ENCODE data around the gene ETHE1. TPM values are rescaled to one million over a fixed set of nuclear protein-coding genes. Genes with fewer than 3 reads are reported as not detected.

ETHE1 gene
- total and polyA plus RNA-seq, 2 of the 8 experiments (the other 6 are each of a cell fraction or from before 2014, with no cell fraction given), result 19.9 to 96.0 TPM

DNA sequence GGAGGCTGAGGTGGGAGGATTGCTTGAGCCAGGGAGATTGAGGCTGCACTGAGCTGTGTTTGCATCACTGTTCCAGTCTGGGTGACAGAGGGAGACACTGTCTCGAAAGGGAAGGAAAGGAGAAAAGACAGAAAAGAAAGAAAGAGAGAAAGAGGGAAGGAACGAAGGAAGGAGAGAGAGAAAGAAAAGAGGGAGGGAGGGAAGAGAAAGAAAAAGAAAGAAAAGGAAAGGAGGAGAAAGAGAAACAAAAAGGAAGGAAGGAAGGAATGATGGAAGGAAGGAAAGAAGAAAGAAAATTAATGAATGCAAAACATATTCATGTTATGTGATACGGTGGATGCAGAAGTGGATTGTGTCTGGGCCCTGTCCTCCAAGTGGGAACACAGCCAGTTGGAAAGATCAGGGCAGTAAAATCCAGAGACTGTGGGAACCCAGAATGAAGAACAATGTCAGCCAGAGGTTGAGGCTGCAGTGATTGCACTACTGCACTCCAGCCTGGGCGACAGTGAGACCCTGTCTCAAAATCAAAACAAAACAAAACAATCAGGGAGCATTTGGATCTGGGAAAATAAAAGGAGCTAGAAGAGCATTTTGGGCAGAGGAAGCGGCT is 28.7 kb downstream of the ETHE1 start (continued):
- TF ChIP-seq ZNF274 (IDR thresholded peaks at IDR 0.05; ENCODE audit: borderline replicate concordance, extremely low read depth, low read length) (no peak), TEAD4 (IDR thresholded peaks at IDR 0.05; ENCODE audit: low read depth, low read length) (no peak), GTF2F1 (IDR thresholded peaks at IDR 0.05; ENCODE audit: borderline replicate concordance, low read depth, low read length) (no peak), ASH2L (IDR thresholded peaks at IDR 0.05; ENCODE audit: low read length) (no peak)

Data from H1 (cell line).